ENCODE data around the gene CNFN.

GRCh38 chr19:42369433-42370067, 20.5 kb downstream of the CNFN start:
- TF ChIP-seq CTCF (IDR thresholded peaks at IDR 0.05; ENCODE audit: borderline replicate concordance, extremely low read depth, low read length, poor library complexity, severe bottlenecking) = no peak
- no peak for TF ChIP-seq EZH2 (IDR thresholded peaks at IDR 0.05; ENCODE audit: borderline replicate concordance, low read depth, low read length, severe bottlenecking)

All from DND-41 (cell line).